ENCODE measurements around the gene CDKN1B. TPM values are rescaled to one million over a fixed set of nuclear protein-coding genes. Genes with fewer than 3 reads are reported as not detected.
A peak's percentile ranks its signal among the peaks of the same experiment; 100 is the strongest.

CDKN1B gene
- total and polyA plus RNA-seq, 2 of the 13 experiments (the other 11 are each of a cell fraction or from before 2014, with no cell fraction given): 20.1 to 37.2 TPM

GRCh38 chr12:12696562-12697383 is 20.4 kb upstream of the CDKN1B start (continued):
- TF ChIP-seq ESRRA (CRISPR knock-in tag; IDR thresholded peaks at IDR 0.05; ENCODE audit: low read depth) (no peak), MEIS1 (CRISPR knock-in tag; IDR thresholded peaks at IDR 0.05; ENCODE audit: borderline replicate concordance) (no peak), ZNF713 (CRISPR knock-in tag; IDR thresholded peaks at IDR 0.05) (no peak), ZNF83 (CRISPR knock-in tag; IDR thresholded peaks at IDR 0.05; ENCODE audit: borderline replicate concordance) (no peak), GATAD2A (CRISPR knock-in tag; IDR thresholded peaks at IDR 0.05) (no peak), EED (CRISPR knock-in tag; IDR thresholded peaks at IDR 0.05) (no peak), CHCHD3 (CRISPR knock-in tag; IDR thresholded peaks at IDR 0.05) (no peak), IKZF4 (CRISPR knock-in tag; IDR thresholded peaks at IDR 0.05; ENCODE audit: borderline replicate concordance, low read depth, not compliant biosample characterization) (no peak), ZNF10 (CRISPR knock-in tag; IDR thresholded peaks at IDR 0.05; ENCODE audit: borderline replicate concordance, low read depth) (no peak), ZFY (CRISPR knock-in tag; IDR thresholded peaks at IDR 0.05) (no peak), ZNF496 (CRISPR knock-in tag; IDR thresholded peaks at IDR 0.05; ENCODE audit: insufficient replicate concordance) (no peak), FOXP1 (IDR thresholded peaks at IDR 0.05) (no peak), FOXP1 (CRISPR knock-in tag; IDR thresholded peaks at IDR 0.05) (peak; percentile 75), AKAP8 (CRISPR knock-in tag; IDR thresholded peaks at IDR 0.05) (no peak), ZKSCAN8 (CRISPR knock-in tag; IDR thresholded peaks at IDR 0.05; ENCODE audit: borderline replicate concordance) (no peak), ZNF430 (CRISPR knock-in tag; IDR thresholded peaks at IDR 0.05) (no peak), MAFK (conservative IDR thresholded peaks at IDR 0.05 in 1 of 2, IDR thresholded peaks at IDR 0.05 in 1 of 2; ENCODE audit: low read length in 2 of 2) (no peak), MXI1 (IDR thresholded peaks at IDR 0.05; ENCODE audit: borderline replicate concordance, low read depth, low read length) (peak; percentile 49; the same call in 1 of the 3 replicates), ETV5 (CRISPR knock-in tag; IDR thresholded peaks at IDR 0.05; ENCODE audit: borderline replicate concordance) (peak; percentile 20; the same call in 1 of the 2 replicates), PRMT3 (CRISPR knock-in tag; IDR thresholded peaks at IDR 0.05; ENCODE audit: borderline replicate concordance, low read depth) (no peak), FOXJ3 (CRISPR knock-in tag; IDR thresholded peaks at IDR 0.05; ENCODE audit: borderline replicate concordance) (peak; percentile 62; the same call in 1 of the 2 replicates), ZNF558 (CRISPR knock-in tag; IDR thresholded peaks at IDR 0.05; ENCODE audit: borderline replicate concordance) (0 out of 2 replicates have a peak, but pooled peaks have one; percentile 79), GTF3A (CRISPR knock-in tag; conservative IDR thresholded peaks at IDR 0.05) (no peak), ZHX1 (CRISPR knock-in tag; IDR thresholded peaks at IDR 0.05; ENCODE audit: low read depth) (no peak), ZNF367 (CRISPR knock-in tag; IDR thresholded peaks at IDR 0.05; ENCODE audit: borderline replicate concordance) (no peak), MNT (IDR thresholded peaks at IDR 0.05) (no peak), RFX3 (CRISPR knock-in tag; IDR thresholded peaks at IDR 0.05) (no peak), GZF1 (CRISPR knock-in tag; IDR thresholded peaks at IDR 0.05) (no peak)
